SU-DHL-6 (cell line): ENCODE measurements around the gene SLC39A5.

Source experiments
- EZH2phosphoT487 ChIP-seq: fragments of 200-600 bp; sonication (generic), shearing (Covaris generic); conservative IDR thresholded peaks from 2 replicates; pipeline ENCODE4 v1.6.1; 2018; ENCODE audit warnings: mild to moderate bottlenecking, antibody characterized with exemption, low read length, moderate library complexity, mixed read lengths
- TF ChIP-seq, protein P1 (sequence below): fragments of 200-600 bp; sonication (generic); IDR thresholded peaks from one replicate; pipeline ENCODE4 v1.5.1; 2017; ENCODE audit warnings: antibody characterized with exemption, mild to moderate bottlenecking, low read length, moderate library complexity; ENCODE audit not compliant: insufficient read depth, poor library complexity, severe bottlenecking

DNA sequence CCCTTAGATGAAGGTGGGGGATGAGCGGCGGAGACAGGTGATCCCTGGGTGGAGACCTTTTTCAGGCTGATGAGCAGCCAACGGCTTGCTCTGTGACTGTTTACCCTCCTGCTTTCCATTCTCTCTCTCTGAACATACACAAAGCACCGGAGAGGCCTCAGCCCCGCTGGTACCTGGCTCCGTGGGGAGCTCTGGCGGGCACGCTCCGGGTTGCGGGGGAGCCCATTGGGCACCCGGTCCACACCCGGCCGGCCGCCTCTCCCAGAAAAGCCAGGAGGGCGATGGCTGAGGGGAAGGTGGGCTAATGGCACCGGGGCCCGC, 41.1 kb upstream of the SLC39A5 start:
- TF ChIP-seq, protein P1, sequence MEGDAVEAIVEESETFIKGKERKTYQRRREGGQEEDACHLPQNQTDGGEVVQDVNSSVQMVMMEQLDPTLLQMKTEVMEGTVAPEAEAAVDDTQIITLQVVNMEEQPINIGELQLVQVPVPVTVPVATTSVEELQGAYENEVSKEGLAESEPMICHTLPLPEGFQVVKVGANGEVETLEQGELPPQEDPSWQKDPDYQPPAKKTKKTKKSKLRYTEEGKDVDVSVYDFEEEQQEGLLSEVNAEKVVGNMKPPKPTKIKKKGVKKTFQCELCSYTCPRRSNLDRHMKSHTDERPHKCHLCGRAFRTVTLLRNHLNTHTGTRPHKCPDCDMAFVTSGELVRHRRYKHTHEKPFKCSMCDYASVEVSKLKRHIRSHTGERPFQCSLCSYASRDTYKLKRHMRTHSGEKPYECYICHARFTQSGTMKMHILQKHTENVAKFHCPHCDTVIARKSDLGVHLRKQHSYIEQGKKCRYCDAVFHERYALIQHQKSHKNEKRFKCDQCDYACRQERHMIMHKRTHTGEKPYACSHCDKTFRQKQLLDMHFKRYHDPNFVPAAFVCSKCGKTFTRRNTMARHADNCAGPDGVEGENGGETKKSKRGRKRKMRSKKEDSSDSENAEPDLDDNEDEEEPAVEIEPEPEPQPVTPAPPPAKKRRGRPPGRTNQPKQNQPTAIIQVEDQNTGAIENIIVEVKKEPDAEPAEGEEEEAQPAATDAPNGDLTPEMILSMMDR, result no peak
- no peak for TF ChIP-seq EZH2phosphoT487
